SH-SY5Y (cell line): ENCODE data around the gene HCRTR1.

Source experiments
- GATA2 ChIP-seq: IDR thresholded peaks from 2 replicates; pipeline ENCODE4 v1.6.1; 2011; ENCODE audit warnings: mild to moderate bottlenecking, low read depth, low read length
- GATA3 ChIP-seq: IDR thresholded peaks from 2 replicates; pipeline ENCODE4 v1.6.1; 2011; ENCODE audit warnings: low read depth, mild to moderate bottlenecking, low read length, moderate library complexity

HCRTR1 gene

DNA sequence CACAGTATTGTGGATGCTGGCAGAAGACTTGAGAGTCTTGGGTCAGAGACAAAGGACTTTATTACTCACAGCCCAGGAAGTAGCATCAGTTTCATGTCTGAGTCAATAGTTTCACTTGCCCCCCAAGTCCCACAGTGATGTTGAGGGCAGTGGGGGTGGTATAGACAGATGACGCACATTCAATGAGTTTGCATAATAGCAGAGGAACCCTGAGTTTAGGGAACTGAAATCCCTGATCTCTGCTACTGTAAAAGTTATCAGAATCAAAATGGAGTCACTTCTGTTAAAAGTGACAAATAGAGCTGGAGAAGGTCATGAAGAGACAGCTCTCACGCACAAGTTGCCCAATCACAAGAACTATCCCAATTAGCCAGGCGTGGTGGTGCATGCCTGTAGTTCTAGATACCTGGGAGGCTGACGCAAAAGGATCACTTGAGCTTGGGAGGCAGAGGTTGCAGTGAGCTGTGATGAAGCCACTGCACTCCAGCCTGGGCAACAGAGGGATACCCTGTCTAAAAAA is 11.5 kb upstream of the HCRTR1 start:
- TF ChIP-seq GATA3 (no peak), GATA2 (no peak)

DNA sequence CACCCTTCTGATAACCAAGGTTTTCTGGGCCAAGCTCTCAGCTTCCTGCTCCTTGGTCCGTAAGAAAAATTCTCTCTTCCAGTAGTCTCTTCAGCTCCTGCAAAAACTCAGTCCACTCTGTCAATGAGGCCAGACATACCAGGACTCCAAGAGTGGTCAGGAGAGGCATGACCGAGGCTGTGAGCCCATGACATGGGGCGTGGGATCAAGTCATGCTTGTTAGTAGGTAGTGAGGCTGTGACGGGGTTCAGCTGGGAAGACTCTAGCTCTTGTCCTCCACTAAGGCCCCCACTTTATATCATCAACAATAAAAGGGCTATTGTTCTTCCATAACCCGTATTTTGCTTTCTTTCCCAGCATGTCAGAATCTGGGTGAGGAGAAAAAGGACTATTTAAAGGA is 10.1 kb upstream of the HCRTR1 start:
- TF ChIP-seq GATA2 (no peak), GATA3 (no peak)

DNA sequence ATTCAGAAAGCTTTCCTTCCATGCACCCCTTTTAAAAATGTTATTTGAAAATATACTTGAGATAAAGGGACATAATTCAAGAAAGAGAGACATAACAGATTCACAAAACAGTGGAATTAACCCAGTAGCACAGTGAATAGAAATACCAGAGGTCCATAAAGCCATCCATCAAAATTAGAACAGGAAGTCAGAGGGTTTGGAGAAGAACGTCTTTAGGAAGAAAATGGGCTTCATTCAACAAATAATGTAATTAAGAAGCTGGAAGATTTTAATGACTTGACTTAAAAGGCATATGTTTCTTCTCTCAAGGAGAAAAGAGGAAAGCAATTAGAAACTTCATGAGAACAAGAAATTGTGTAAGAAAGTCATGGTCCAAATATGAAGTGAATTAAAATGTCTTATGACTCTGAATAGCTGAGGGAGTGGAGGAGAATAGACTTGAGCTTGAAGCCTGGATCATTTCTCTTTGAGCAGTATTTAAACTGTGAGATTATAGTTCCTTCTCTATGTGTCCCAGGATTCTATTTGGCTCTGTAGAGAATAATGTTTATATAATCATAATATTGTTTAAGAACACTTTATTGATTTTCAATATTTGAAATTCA is 7.9 kb upstream of the HCRTR1 start:
- TF ChIP-seq GATA2 (no peak), GATA3 (no peak)

DNA sequence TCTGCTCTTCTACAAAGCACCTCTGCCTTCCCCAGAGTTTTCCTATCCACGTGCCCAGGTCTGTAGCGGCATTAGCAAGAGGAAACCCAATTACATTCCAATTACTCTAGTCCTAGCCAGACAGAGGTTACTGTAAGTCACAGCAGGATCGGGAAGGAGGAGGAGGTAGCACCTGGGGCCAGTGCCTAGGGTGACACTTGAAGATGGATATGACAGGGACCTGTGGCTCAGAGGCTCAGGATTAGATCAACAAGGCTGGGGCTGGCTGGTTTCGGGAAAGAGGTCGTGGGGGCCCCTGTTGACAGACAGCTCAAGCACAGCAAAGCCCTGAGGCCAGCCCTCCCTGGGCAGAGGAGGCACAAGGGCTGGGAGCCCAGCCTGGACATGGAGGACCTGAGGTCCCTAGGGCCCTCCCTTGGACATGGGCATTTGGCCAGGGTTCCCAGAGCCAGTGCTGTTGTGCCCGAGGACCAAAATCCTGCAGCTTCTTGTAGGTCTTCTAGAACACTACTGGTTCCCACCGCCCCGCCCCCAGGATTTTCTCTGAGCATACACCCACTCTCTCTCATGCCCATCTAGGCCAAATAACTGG is 3.0 kb upstream of the HCRTR1 start:
- no peak for TF ChIP-seq GATA2
- no peak for TF ChIP-seq GATA3

DNA sequence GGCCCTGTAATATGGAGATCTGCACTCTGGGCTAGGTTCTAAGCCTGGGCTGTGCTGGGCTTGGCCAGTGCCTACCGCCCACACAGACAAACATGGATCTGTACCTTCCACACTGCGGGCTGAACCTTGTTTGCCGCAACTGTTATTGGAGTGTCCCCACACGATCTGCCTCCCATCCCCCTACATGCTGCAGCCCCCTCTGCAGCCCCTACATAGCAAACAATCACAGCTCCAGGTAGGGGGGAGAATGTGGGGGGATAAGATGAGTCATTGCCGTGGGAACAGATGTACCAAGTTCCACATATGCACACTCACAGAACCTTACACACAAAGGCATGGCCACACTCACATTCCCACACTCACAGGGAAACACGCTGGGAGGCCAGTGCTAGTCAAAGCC is 2.1 kb upstream of the HCRTR1 start:
- TF ChIP-seq GATA3 (no peak), GATA2 (no peak)

DNA sequence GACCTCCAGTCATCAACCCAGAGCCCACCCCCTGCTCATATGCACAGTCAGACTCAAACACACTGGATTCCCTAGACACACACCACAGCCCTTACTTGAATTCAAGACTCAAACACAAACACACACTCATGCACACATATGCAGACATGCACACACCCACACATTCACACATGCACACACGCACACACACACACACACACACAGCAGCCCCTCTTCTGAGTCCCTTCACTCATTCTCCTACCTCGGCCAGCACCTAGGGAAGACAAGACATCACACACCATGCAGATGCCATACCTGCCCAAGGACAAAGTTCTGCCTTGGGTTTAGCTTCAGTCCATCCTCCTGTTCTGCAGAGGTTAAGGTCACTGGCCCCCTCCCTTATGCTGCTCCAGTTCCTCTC is 1.6 kb upstream of the HCRTR1 start:
- TF ChIP-seq GATA2, result no peak
- TF ChIP-seq GATA3, result no peak

DNA sequence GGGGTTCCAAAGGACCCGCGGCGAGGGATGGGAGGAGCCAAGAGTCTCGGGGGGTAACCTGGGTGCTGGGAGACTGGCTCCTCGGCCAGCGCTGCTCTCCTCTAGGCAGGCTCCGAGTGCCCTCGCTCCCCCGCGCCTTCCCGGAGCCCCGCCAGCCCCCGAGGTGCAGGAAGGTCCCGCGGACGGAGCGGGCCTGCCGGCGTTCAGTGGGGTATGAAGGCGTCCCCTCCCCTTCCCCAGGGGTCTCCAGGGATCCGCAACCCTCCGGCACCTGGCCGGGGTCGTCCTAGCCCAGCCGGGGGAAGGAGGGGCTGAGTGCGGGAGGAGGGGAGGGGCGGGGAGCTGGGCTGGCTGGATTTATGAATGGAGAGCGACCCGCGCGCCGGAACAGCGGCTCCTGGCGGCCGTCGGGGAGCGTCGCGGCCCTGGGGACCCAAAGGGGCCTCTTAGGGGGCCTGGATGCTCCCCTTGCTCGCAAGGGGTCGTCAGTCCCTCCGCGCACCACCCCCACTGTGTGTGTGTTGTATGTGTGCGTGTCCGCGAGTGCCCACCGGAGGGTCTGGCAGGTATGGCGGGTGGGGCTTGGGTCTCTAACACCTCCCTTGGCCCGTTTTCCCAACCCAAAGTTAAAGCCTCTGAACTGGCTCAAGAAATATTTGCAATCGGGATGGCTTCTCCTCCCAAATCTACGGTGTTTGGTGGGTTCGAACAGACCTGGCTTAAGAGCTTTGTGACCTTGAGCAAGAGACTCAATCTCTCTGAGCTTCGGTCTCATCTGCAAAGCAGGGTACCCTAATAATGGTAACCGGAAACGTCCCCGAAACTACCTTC is 642 bp downstream of the HCRTR1 start:
- no peak for TF ChIP-seq GATA3
- TF ChIP-seq GATA2, result no peak

DNA sequence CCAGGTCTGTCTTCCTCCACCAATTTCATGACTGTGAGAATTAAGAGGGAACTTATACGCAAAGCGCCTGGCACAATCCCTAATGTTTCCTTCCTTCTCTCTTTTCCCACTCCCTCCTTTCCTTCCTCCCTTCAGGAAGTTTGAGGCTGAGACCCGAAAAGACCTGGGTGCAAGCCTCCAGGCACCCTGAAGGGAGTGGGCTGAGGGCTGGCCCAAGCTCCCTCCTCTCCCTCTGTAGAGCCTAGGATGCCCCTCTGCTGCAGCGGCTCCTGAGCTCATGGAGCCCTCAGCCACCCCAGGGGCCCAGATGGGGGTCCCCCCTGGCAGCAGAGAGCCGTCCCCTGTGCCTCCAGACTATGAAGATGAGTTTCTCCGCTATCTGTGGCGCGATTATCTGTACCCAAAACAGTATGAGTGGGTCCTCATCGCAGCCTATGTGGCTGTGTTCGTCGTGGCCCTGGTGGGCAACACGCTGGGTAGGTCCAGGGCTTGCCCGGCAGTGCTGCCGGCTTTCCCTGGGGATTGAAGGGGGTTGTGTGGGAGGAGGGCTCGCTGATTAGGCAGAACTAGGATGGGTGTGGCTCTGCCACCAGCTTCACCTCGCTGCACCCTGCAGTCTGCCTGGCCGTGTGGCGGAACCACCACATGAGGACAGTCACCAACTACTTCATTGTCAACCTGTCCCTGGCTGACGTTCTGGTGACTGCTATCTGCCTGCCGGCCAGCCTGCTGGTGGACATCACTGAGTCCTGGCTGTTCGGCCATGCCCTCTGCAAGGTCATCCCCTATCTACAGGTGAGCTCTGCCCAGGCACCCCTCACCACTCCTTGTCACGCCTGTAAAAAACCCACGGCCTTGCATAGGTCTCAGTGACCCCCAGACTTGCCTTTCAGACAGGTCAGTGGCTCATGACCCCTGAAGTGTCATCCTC is 1.7 kb downstream of the HCRTR1 start:
- TF ChIP-seq GATA2, result no peak
- no peak for TF ChIP-seq GATA3

DNA sequence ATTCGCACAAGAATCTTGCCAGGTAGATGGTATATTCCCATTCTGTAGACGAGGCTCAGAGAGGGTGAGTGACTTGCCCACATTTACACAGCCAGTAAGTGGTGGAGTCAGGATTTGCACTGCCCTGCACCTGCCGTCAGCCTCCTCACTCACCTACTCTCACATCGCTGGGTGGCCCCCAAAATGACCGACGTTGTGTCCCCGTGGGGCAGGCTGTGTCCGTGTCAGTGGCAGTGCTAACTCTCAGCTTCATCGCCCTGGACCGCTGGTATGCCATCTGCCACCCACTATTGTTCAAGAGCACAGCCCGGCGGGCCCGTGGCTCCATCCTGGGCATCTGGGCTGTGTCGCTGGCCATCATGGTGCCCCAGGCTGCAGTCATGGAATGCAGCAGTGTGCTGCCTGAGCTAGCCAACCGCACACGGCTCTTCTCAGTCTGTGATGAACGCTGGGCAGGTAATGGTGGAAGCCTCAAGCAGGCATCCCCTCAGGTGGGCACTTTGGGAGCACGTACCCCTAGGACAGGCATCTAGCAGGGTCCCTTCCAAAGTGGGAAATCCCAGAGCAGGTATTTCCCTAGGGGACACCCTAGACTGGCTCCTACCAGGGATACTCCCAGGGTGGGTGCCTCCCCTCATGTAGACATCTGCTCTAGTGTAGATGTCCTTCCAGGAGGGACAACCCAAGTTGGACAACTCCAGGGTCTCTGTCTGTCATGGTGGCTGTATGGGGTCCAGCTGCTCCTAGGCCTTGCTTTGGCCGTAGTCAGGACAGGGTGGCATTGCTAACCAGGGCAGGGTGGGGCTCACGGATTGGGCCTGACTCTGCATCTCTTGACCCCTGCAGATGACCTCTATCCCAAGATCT is 3.4 kb downstream of the HCRTR1 start:
- TF ChIP-seq GATA3 (no peak), GATA2 (no peak)

DNA sequence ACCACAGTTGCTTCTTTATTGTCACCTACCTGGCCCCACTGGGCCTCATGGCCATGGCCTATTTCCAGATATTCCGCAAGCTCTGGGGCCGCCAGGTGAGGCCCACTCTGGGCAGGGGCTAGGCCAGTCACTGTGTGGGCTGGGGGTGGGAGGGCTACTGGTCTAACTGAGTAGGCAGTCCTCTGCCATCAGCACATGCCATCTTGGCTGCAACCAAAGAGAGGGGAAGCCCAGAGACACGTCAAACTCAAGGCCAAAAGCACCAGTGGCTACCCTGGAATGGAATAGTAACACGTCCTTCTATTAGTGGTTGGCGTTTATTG is 4.0 kb downstream of the HCRTR1 start:
- no peak for TF ChIP-seq GATA3
- no peak for TF ChIP-seq GATA2

DNA sequence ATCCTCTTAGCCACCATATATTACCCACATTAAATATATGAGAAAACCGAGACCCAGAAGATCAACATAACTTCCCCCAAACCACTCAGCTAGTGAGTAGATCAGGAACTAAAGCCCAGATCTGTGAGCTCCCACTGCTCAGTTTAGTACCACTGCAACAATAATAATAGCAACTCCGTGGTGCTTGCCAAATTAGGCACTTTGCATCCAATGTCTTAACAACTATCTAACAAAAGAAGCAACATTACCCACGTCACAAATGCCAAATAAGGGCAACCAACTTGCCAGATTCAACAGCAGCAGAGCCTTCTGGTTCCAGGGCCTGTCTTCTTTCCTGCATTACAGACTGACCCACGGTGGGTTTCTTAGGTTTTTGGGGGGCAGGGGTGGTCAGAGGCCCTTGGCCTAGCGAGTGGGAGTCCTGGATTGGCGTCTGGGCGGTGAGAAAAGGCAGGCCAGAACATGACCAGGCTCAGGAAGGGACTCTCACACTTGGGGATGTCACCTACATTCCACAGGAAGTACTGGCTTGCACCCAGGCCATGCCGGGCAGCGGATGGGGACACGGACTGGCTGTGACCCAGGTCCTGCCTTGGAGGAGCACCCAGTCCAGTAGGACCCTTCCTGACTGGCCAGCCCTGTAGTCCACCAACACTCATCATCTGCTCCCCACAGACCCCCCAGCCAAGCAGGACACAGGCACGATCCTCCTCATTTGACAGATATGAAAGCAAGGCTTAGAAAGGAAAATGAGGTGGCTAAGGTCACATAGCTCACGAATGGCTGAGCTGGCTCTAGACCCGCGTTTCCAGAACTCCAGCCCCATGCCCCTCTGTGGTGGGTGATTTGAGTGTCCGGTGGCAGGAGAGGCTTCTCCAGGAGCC is 4.6 kb downstream of the HCRTR1 start:
- TF ChIP-seq GATA2 (no peak), GATA3 (no peak)

DNA sequence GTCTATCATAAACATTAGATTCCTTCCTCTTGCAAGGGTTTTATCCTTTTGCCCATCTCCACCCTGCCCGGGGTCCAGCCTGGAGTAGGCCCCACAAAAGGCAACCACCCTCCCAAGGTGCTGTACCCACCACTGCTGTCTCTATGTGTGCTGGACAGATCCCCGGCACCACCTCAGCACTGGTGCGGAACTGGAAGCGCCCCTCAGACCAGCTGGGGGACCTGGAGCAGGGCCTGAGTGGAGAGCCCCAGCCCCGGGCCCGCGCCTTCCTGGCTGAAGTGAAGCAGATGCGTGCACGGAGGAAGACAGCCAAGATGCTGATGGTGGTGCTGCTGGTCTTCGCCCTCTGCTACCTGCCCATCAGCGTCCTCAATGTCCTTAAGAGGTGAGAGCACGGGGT is 5.9 kb downstream of the HCRTR1 start:
- TF ChIP-seq GATA3, result no peak
- TF ChIP-seq GATA2, result no peak
